CD4-positive, alpha-beta T cell (primary cell): Measurements from ENCODE around the gene CDC42. TPM values are rescaled to one million over a fixed set of nuclear protein-coding genes. Genes with fewer than 3 reads are reported as not detected.
A peak's percentile ranks its signal among the peaks of the same experiment; 100 is the strongest.

ENCODE experiments used
- ATAC-seq: fragments of 200-7000 bp; cut with Tn5 transposase; one replicate; pipeline ENCODE4 v1.10.0; 2022; ENCODE audit warnings: mild to moderate bottlenecking; ENCODE audit not compliant: poor library complexity
- CTCF ChIA-PET: fragments of 350-600 bp; sonication (Branson Sonifier 250); formaldehyde crosslinking; loops from one replicate; lab custom pipeline; 2021; ENCODE audit warnings: antibody characterized with exemption, inconsistent platforms; lab: Charles Lee
- POLR2A ChIA-PET: fragments of 350-600 bp; sonication (Branson Sonifier 250); formaldehyde crosslinking; loops from one replicate; lab custom pipeline; 2021; ENCODE audit warnings: antibody characterized with exemption, inconsistent platforms; lab: Charles Lee
- DNase-seq, 14 experiments: peaks; one replicate each; pipeline ENCODE4 v3.0.0-alpha.2; 2013 to 2020; ENCODE audit warnings: mixed read lengths in 2 of 14
- H3K27ac ChIP-seq, 2 donors: one replicate each; pipeline versions ENCODE4 v1.5.1 to v1.7.0; 2013; ENCODE audit warnings: low read length in 2 of 2, low read depth in 1 of 2, mild to moderate bottlenecking in 1 of 2
- H3K27me3 ChIP-seq, 2 experiments: 1 replicate in 1 of 2; 2 replicates in 1 of 2; pipeline versions ENCODE4 v1.6.1 to v1.7.0; 2013; ENCODE audit warnings: low read length in 2 of 2, control low read depth in 1 of 2, mild to moderate bottlenecking in 1 of 2, moderate library complexity in 1 of 2; ENCODE audit not compliant: insufficient read depth in 2 of 2, control insufficient read depth in 1 of 2
- H3K36me3 ChIP-seq: one replicate; pipeline ENCODE4 v1.6.1; 2013; ENCODE audit warnings: low read length, control low read depth; ENCODE audit not compliant: insufficient read depth
- H3K4me1 ChIP-seq: one replicate; pipeline ENCODE4 v1.6.1; 2013; ENCODE audit warnings: low read length, control low read depth; ENCODE audit not compliant: insufficient read depth
- H3K4me3 ChIP-seq: one replicate; pipeline ENCODE4 v1.5.1; 2013; ENCODE audit warnings: mild to moderate bottlenecking, low read length, moderate library complexity
- H3K9me3 ChIP-seq, 2 experiments: 1 replicate in 1 of 2; 2 replicates in 1 of 2; pipeline versions ENCODE4 v1.6.1 to v1.7.0; 2013; ENCODE audit warnings: low read length in 2 of 2, mild to moderate bottlenecking in 2 of 2, control low read depth in 1 of 2, moderate library complexity in 1 of 2; ENCODE audit not compliant: control insufficient read depth in 1 of 2, insufficient read depth in 1 of 2
- H3K27ac Mint-ChIP-seq: one replicate; pipeline ENCODE4 v1.8.0; 2020; ENCODE audit warnings: mixed read lengths
- H3K27me3 Mint-ChIP-seq: one replicate; pipeline ENCODE4 v1.8.0; 2021; ENCODE audit warnings: mixed read lengths
- H3K36me3 Mint-ChIP-seq: one replicate; pipeline ENCODE4 v1.8.0; 2021; ENCODE audit warnings: low read depth, mixed read lengths
- H3K4me1 Mint-ChIP-seq: one replicate; pipeline ENCODE4 v1.8.0; 2021; ENCODE audit warnings: low read depth, mixed read lengths
- H3K4me3 Mint-ChIP-seq: one replicate; pipeline ENCODE4 v1.8.0; 2020; ENCODE audit warnings: mild to moderate bottlenecking, mixed read lengths
- H3K9me3 Mint-ChIP-seq: one replicate; pipeline ENCODE4 v1.8.0; 2020; ENCODE audit warnings: mixed read lengths
- intact Hi-C, 2 experiments: fragments of 100-400 bp; cut with DNase I in 1 of 2; cut with micrococcal nuclease in 1 of 2; formaldehyde crosslinking; loops; one replicate each; pipeline versions ENCODE4 v1.15.1 to v1.9.0; 2023 to 2025; cut with DNase I, micrococcal nuclease
- total RNA-seq, 174 experiments: library from RNA in 2 of 174; stranded (reverse) in 2 of 174; gene quantifications; one replicate each; pipeline ENCODE4 v1.2.3 and lab custom pipeline; 2021 to 2026
- TF ChIP-seq, protein P1 (sequence below): fragments of 200-600 bp; IDR thresholded peaks from one replicate; pipeline ENCODE4 v1.8.0; 2022; ENCODE audit warnings: antibody characterized with exemption, mild to moderate bottlenecking

CDC42 gene
- total RNA-seq, 2 experiments from 2014 or later, result 375 to 379 TPM

DNA sequence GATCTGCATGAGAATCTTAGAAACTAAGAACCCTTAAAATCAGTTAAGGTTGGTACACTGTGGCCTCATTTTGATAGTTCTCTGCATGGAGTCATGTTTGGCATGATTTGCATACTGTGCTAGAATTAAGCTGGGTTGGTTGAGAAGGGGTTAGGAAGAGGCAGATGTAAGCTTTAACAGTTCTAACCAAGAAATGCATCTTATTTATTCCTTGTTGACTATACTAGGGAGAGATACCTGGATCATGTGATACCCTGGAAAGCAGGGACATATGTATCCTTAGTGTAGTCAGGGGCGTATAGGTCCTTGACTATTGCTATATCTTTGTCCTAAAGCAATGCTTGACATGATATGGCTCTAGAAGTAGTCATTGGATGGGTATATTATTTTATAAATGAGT, 41.0 kb downstream of the CDC42 start:
- POLR2A ChIA-PET, result interaction anchor here (0.9 to 1.7 kb wide), 6 partner anchors 9 to 69 kb away, joined by 3 to 17 read pairs (median 5); partner anchors contain the start of gene CDC42
- Histone ChIP-seq H3K9me3 (no peaks in the 10 kb centered on the region), H3K36me3 (peaks cover 83% of the 10 kb centered on the region), H3K4me1 (peaks cover 24% of the 10 kb centered on the region), H3K27me3 (no peaks in the 10 kb centered on the region), H3K27ac (peak overlapping the region in 1 of 2 donors; percentile 30), H3K4me3 (no peak overlapping the region)
- Mint-ChIP-seq H3K4me1 (peaks cover 72% of the 10 kb centered on the region), H3K36me3 (peaks cover 98% of the 10 kb centered on the region), H3K27me3 (no peaks in the 10 kb centered on the region), H3K27ac (peak overlapping the region; percentile 81), H3K4me3 (no peak overlapping the region), H3K9me3 (no peaks in the 10 kb centered on the region)
- ATAC-seq (no peak), DNase-seq (no peak)
- intact Hi-C loops, result loop anchor here in 1 of 2 experiments (5.0 kb wide), 2 partner anchors 36 to 66 kb away; no protein-coding TSS in a partner anchor
- CTCF ChIA-PET, result interaction anchor here (1.6 to 2.5 kb wide), 5 partner anchors 12 to 71 kb away, joined by 6 to 12 read pairs (median 9); partner anchors contain the start of gene CDC42
- TF ChIP-seq, protein P1, sequence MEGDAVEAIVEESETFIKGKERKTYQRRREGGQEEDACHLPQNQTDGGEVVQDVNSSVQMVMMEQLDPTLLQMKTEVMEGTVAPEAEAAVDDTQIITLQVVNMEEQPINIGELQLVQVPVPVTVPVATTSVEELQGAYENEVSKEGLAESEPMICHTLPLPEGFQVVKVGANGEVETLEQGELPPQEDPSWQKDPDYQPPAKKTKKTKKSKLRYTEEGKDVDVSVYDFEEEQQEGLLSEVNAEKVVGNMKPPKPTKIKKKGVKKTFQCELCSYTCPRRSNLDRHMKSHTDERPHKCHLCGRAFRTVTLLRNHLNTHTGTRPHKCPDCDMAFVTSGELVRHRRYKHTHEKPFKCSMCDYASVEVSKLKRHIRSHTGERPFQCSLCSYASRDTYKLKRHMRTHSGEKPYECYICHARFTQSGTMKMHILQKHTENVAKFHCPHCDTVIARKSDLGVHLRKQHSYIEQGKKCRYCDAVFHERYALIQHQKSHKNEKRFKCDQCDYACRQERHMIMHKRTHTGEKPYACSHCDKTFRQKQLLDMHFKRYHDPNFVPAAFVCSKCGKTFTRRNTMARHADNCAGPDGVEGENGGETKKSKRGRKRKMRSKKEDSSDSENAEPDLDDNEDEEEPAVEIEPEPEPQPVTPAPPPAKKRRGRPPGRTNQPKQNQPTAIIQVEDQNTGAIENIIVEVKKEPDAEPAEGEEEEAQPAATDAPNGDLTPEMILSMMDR, result no peak

DNA sequence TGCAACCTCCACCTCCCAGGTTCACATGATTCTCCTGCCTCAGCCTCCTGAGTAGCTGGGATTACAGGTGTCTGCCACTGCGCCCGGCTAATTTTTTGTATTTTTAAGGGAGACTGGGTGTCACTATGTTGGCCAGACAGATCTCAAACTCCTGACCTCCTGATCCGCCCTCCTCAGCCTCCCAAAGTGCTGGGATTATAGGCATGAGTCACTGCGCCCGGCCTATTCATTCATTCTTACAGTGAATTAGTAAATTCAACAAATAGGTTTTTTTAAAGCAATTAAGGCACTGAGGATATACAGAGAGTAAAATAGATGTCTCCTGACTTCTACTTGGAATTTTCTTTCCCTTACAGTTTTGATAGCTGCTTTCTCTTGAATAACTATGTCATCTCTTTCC, 43.5 kb downstream of the CDC42 start:
- intact Hi-C loops, result no loop called here
- Mint-ChIP-seq H3K9me3 (no peaks in the 10 kb centered on the region), H3K4me1 (peaks cover 70% of the 10 kb centered on the region), H3K27ac (peak overlapping the region; percentile 20), H3K27me3 (no peaks in the 10 kb centered on the region), H3K36me3 (peaks cover 95% of the 10 kb centered on the region), H3K4me3 (no peak overlapping the region)
- no peak overlapping the region for H3K4me3 ChIP-seq
- DNase-seq, result no peak
- no peak overlapping the region for H3K27ac ChIP-seq
- ChIA-PET POLR2A (interaction anchor here (1.0 kb wide), 1 partner anchor 9 kb away, joined by 3 read pairs; no protein-coding TSS in a partner anchor), CTCF (no interaction called here)
- peaks cover 83% of the 10 kb centered on the region for H3K36me3 ChIP-seq
- no peaks in the 10 kb centered on the region for H3K27me3 ChIP-seq
- TF ChIP-seq, protein P1, result no peak
- H3K9me3 ChIP-seq, result no peaks in the 10 kb centered on the region
- no peak for ATAC-seq
- H3K4me1 ChIP-seq, result peaks cover 25% of the 10 kb centered on the region

DNA sequence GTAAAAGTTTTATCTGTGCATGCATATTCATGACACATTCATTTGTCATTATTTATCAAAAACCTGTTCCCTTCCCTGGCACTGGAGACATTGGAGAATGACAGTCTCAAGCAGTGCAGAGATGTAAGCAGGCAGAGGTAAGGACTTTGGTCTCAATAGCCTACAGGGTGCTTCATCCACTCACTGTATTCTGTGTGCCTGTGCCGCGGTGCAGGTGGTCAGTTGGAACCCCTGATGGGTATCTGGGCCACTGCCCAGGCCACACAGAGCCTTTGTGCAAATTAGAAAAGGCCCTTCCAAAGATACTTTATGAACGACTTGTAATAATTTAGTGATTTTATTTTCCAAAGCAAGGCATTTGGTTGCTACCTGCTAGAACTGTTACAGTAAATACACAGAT, 44.0 kb downstream of the CDC42 start:
- Mint-ChIP-seq H3K36me3 (peaks cover 95% of the 10 kb centered on the region), H3K27ac (peak overlapping the region; percentile 20), H3K4me1 (peaks cover 71% of the 10 kb centered on the region), H3K4me3 (no peak overlapping the region), H3K27me3 (no peaks in the 10 kb centered on the region), H3K9me3 (no peaks in the 10 kb centered on the region)
- H3K9me3 ChIP-seq, result no peaks in the 10 kb centered on the region
- H3K27me3 ChIP-seq, result no peaks in the 10 kb centered on the region
- POLR2A ChIA-PET, result interaction anchor here (0.9 kb wide), 1 partner anchor 44 kb away, joined by 3 read pairs; the partner anchor contains the start of gene CDC42
- DNase-seq (no peak), ATAC-seq (no peak)
- CTCF ChIA-PET, result no interaction called here
- H3K4me3 ChIP-seq, result no peak overlapping the region
- TF ChIP-seq, protein P1, result no peak
- intact Hi-C loops, result no loop called here
- no peak overlapping the region for H3K27ac ChIP-seq
- peaks cover 26% of the 10 kb centered on the region for H3K4me1 ChIP-seq
- H3K36me3 ChIP-seq, result peaks cover 79% of the 10 kb centered on the region
